Chondrocyte (in vitro differentiated cells): ENCODE data around the gene NKX1-1. TPM values are rescaled to one million over a fixed set of nuclear protein-coding genes. Genes with fewer than 3 reads are reported as not detected.

Experiments
- DNase-seq: peaks from one replicate; pipeline ENCODE4 v3.0.0; 2021; ENCODE audit warnings: mixed read lengths, low spot score
- H3K27ac Mint-ChIP-seq: one replicate; pipeline ENCODE4 v1.8.0; 2021; ENCODE audit warnings: mild to moderate bottlenecking, moderate library complexity, mixed read lengths; ENCODE audit not compliant: unreplicated experiment
- H3K27me3 Mint-ChIP-seq: 2 replicates; pipeline ENCODE4 v1.8.0; 2021; ENCODE audit warnings: low read depth, mixed read lengths
- H3K36me3 Mint-ChIP-seq: 2 replicates; pipeline ENCODE4 v1.8.0; 2021; ENCODE audit warnings: low read depth, mixed read lengths
- H3K4me1 Mint-ChIP-seq: 2 replicates; pipeline ENCODE4 v1.8.0; 2021; ENCODE audit warnings: low read depth, mild to moderate bottlenecking, mixed read lengths
- H3K4me3 Mint-ChIP-seq: one replicate; pipeline ENCODE4 v1.8.0; 2021; ENCODE audit warnings: mild to moderate bottlenecking, moderate library complexity, mixed read lengths; ENCODE audit not compliant: unreplicated experiment
- H3K9me3 Mint-ChIP-seq: 2 replicates; pipeline ENCODE4 v1.8.0; 2021; ENCODE audit warnings: low read depth, mixed read lengths
- total RNA-seq: library from RNA; stranded (reverse); gene quantifications from 3 replicates; pipeline ENCODE4 v1.2.1, GENCODE V29; 2021
- TF ChIP-seq, protein P1 (sequence below): fragments of 200-600 bp; sonication (generic); IDR thresholded peaks from 2 replicates; pipeline ENCODE4 v1.5.0; 2021; ENCODE audit warnings: antibody characterized with exemption, mild to moderate bottlenecking, moderate library complexity

Gene NKX1-1
- total RNA-seq, 1 donor from 2014 or later, result not detected

DNA sequence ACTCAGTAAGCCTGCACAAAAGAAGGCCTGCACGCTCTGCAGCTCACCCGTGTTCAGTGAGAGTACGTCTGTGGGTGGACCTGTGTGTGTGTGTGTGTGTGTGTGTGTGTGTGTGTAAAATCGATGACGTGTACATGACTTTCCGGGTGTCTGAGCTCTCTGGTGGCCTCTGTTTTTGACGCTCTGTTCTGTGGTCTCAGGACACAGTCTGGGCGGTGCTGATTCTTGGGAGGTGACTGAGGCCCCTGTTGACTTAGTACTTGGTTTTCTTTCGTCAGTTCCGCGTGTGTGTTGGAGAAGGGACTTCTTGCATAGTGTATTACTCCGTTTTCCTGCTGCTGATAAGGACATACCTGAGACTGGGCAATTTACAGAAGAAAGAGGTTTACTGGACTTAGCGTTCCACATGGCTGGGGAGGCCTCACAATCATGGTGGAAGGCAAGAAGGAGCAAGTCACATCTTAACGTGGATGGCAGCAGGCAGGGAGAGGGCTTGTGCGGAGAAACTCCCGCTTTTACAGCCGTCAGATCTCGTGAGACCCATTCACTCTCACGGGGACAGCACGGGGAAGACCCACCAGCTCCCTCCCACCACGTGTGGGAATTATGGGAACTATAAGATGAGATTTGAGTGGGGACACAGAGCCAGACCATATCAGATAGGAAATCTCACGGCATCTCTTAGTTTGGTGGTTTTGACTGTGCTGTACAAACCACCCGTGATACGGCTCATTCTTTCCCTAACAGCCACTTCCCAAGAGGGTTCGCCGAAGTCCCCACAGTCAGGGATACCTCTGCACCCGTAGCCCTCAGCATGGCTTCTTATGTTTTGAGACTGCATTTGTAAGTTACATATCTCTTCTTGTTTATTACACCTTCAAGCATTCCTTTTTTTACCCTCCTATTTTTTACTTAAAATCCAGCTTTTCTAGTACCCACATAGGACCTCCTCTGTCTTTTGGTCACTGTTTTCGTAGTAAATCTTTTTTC lies 34.8 kb downstream of the NKX1-1 start:
- H3K27ac Mint-ChIP-seq, result no peak overlapping the region
- H3K4me3 Mint-ChIP-seq, result no peak overlapping the region
- DNase-seq, result peak; percentile 59
- no peaks in the 10 kb centered on the region for H3K9me3 Mint-ChIP-seq
- TF ChIP-seq, protein P1, sequence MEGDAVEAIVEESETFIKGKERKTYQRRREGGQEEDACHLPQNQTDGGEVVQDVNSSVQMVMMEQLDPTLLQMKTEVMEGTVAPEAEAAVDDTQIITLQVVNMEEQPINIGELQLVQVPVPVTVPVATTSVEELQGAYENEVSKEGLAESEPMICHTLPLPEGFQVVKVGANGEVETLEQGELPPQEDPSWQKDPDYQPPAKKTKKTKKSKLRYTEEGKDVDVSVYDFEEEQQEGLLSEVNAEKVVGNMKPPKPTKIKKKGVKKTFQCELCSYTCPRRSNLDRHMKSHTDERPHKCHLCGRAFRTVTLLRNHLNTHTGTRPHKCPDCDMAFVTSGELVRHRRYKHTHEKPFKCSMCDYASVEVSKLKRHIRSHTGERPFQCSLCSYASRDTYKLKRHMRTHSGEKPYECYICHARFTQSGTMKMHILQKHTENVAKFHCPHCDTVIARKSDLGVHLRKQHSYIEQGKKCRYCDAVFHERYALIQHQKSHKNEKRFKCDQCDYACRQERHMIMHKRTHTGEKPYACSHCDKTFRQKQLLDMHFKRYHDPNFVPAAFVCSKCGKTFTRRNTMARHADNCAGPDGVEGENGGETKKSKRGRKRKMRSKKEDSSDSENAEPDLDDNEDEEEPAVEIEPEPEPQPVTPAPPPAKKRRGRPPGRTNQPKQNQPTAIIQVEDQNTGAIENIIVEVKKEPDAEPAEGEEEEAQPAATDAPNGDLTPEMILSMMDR, result no peak
- no peaks in the 10 kb centered on the region for H3K27me3 Mint-ChIP-seq
- no peaks in the 10 kb centered on the region for H3K4me1 Mint-ChIP-seq
- peaks cover 21% of the 10 kb centered on the region for H3K36me3 Mint-ChIP-seq

DNA sequence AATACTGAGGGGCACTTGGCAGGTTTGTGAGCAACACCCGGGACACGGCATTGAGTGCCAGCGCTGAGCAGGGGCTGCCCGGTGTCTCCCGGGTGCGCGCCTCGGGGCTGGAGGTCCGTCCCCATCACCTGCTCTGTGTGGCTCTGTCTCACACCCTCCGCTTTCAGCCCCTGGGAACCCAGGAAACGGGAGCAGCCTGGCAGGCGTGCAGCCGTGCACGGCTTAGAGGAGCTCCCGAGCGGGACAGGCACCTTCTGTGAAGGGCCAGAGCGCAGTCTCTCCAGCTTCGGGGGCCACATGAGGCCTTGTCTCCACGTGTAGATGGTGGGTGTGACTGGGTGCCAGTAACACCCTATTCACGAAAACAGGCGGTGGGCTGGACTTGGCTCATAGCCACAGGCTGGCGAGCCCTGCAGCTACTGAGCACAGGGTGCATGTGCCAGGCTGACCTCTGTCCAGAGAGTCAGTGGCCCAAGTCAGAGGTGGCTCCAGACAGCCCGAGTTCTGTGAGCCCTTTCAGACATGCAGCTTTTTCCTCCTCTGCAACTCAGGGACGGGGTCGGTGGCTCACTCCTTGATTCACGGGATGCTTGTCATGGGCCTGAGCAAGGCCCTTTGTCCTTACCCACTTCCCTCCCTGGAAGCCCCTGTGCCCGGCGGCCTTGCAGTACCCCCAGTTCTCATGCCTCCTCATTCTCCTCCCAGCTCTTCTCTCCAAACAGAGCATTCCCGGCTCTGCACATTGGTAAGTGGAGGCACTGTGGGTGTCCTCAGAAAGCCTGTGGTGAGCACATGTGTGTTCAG lies 35.7 kb downstream of the NKX1-1 start:
- Mint-ChIP-seq H3K9me3 (no peaks in the 10 kb centered on the region), H3K27ac (no peak overlapping the region), H3K36me3 (peaks cover 21% of the 10 kb centered on the region), H3K27me3 (no peaks in the 10 kb centered on the region), H3K4me3 (no peak overlapping the region), H3K4me1 (no peaks in the 10 kb centered on the region)
- DNase-seq, result peak; percentile 70
- TF ChIP-seq, protein P1, result no peak

DNA sequence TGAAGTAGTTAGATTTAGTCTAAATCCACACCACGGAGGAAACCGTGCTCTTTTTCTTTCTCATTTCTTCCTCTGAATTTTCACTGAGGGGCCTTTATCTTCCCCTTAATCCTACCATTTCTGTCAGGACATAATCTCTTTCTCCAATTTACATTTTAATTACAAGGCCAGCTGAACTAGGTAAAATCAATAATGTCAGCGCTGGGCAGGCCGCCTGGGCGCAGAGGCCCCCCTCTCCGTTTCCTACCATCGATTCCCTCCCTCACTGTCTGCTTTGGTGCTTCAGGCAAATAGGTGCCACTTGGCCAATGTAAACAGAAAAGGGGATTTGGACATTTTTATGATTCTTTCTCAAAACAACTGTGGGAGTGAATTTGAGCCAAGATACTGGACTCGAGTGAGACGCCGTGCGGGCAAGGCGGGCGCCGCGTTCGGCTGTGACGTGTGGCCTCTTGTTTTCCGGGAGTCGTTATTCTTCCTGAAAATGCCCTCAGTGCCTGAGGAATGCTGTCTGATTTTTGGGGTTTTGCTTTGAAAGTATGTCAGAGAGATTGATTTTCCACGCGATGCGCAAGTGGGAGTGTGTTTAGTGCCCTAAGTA lies 36.7 kb downstream of the NKX1-1 start:
- Mint-ChIP-seq H3K27me3 (no peaks in the 10 kb centered on the region), H3K9me3 (no peaks in the 10 kb centered on the region), H3K4me1 (no peaks in the 10 kb centered on the region), H3K36me3 (peaks cover 21% of the 10 kb centered on the region), H3K4me3 (no peak overlapping the region), H3K27ac (no peak overlapping the region)
- TF ChIP-seq, protein P1, result no peak
- DNase-seq, result peak; percentile 17

DNA sequence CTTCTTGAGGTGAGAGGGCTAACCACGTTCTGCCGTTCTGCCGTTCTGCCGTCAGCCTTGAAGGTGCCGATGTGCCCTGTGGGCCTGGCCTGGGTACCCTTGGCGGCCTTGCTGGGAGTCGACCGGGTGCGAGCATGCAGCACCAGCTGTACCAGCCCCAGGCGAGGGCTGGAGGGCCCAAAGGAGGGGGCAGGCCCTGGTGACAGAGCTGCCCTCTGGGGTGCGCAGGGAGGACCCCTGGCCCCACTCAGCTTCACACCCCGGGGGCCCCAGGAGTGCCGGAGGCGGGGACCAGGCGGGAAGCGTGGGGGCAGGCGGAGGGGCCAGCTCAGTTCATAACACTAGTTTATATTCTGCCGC lies 37.2 kb downstream of the NKX1-1 start:
- DNase-seq, result peak; percentile 81
- H3K4me1 Mint-ChIP-seq, result no peaks in the 10 kb centered on the region
- H3K9me3 Mint-ChIP-seq, result no peaks in the 10 kb centered on the region
- TF ChIP-seq, protein P1, result no peak
- H3K4me3 Mint-ChIP-seq, result no peak overlapping the region
- H3K36me3 Mint-ChIP-seq, result peaks cover 21% of the 10 kb centered on the region
- H3K27me3 Mint-ChIP-seq, result no peaks in the 10 kb centered on the region
- no peak overlapping the region for H3K27ac Mint-ChIP-seq
